Germinal center (tissue), 1 donor: ENCODE data around the gene ASPN.

Experiments
- DNase-seq: peaks from one replicate; pipeline ENCODE4 v3.0.0; 2012; ENCODE audit warnings: mixed read lengths, low spot score

The ASPN gene

GRCh38 chr9:92482329-92482728 is at the start of gene ASPN:
Gene ASPN (minus strand): TSS chr9:92482506.
- DNase-seq = no peak

- DNase-seq = no peak
Measured at GRCh38 chr9:92530893-92531292, 48.6 kb upstream of the ASPN start.

GRCh38 chr9:92529124-92529523 is 46.8 kb upstream of the ASPN start:
- DNase-seq = no peak

DNA sequence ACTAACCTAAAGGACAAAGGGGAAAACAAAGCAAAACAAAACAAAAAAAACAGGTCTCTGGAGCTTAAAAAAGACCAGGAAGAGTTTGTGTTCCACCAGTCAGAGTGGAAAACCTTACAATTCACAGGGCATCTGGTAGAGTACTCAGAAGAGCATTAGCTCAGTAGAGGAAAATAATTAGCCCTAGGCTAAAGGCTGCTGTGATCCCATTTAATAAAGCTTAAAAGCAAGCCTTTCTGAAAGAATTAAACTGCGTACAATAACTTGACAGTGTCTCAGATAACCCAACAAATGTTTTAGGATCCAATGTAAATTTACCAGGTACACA is 46.2 kb upstream of the ASPN start:
- no peak for DNase-seq

- DNase-seq = no peak
Measured at GRCh38 chr9:92527832-92528521, 45.7 kb upstream of the ASPN start.

GRCh38 chr9:92527291-92527828 is 45.1 kb upstream of the ASPN start:
- DNase-seq = no peak

- DNase-seq = no peak
Measured at GRCh38 chr9:92525306-92525705, 43.0 kb upstream of the ASPN start.

GRCh38 chr9:92524881-92525280 is 42.6 kb upstream of the ASPN start:
- no peak for DNase-seq

GRCh38 chr9:92522983-92523970 is 41.0 kb upstream of the ASPN start:
- no peak for DNase-seq

- DNase-seq = no peak
Measured at GRCh38 chr9:92520837-92521236, 38.5 kb upstream of the ASPN start.

DNA sequence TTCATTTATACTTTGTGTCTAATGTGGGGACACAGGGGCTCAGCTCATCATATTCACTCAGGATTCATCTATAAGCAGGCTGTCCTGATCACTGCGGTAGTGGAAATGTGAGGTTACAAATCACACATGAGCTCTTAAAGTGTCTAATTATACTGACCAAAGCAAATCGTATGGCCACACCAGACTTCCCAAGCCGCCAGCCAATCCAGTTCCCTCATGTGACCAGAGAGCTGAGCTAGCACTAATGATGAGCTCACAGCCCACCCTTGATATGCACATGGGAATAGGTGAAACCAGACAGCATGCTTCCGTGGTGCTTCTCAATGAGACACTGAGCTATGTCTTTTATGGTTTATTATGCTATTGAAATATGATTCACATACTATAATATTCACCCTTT is 35.9 kb upstream of the ASPN start:
- DNase-seq = no peak

DNA sequence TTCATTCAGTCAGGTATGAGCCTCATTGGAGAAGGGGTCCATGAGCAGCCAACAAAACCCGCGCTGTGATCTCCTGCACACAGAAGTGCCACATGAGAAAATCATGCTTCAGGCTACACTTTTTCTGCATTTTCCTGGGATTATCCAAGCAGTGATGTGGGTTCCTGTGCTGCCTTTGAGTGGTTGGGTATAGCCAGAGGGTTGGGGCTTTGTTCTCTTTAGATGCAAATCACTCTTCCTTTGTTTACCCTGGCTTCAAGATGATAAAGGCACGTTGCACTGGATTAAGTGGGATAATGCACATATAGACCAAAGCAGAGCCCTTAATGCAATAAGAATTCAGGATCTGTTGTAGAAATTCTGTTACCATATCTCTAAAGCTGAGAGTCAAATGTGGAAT is 34.7 kb upstream of the ASPN start:
- no peak for DNase-seq

- no peak for DNase-seq
Measured at GRCh38 chr9:92516521-92516920, 34.2 kb upstream of the ASPN start.

GRCh38 chr9:92514635-92515034 is 32.3 kb upstream of the ASPN start:
- DNase-seq = no peak

DNA sequence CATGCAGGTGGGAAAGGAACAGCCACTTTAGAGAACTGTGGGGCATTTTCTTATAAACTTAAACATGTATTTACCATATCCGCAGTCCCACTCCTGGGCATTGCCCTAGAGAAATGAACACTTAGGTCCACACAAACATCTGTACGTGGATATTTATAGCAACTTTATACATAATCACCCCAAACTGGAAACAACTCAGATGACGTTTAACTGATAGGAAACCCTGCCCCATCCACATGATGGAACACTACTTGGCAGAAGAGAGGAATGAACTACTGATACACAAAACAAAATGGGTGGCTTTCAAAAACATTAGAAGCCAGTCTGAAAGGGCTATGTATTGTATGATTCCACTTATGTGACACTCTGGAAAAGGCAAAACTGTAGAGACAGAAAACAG is 31.0 kb upstream of the ASPN start:
- DNase-seq = no peak

DNA sequence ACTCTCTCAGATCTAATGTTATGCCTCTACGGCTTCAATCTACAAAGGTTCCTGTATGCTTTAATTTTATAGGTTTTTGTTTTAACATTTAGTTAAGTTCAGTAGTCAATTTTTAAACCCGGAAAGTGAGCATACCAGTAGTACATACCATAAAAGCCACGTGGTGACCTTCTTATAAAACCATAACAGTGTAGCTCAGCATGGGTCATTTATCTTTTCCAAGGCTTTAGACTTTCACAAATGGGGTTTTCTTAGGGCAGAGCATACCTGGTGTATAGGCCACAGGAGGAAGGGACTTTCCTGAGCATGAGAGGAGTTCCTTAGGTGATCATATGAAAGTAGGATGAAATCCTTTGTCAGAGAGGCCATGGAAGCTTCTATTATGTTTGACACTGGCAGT is 30.3 kb upstream of the ASPN start:
- no peak for DNase-seq

DNA sequence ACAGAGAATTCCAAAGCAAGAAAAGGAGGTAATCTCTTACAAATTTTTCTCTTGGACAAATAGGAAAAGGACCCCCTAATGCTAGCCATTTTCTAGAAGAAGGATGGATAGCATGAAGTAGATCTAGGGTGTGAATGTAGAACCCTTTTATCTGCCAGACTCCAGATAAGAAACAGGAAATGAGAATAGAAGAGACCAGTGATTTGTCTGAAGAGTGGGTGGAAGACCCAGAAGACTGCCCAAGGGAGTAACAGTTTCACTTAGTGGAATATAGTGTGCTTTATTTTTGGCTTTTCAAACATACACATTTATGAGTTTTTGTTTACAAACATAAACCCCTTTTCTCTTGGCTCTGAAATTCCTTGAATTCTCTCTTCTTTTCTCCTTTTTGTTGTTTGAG is 28.4 kb upstream of the ASPN start:
- peak; percentile 16 for DNase-seq

- no peak for DNase-seq
Measured at GRCh38 chr9:92509050-92509449, 26.7 kb upstream of the ASPN start.

DNA sequence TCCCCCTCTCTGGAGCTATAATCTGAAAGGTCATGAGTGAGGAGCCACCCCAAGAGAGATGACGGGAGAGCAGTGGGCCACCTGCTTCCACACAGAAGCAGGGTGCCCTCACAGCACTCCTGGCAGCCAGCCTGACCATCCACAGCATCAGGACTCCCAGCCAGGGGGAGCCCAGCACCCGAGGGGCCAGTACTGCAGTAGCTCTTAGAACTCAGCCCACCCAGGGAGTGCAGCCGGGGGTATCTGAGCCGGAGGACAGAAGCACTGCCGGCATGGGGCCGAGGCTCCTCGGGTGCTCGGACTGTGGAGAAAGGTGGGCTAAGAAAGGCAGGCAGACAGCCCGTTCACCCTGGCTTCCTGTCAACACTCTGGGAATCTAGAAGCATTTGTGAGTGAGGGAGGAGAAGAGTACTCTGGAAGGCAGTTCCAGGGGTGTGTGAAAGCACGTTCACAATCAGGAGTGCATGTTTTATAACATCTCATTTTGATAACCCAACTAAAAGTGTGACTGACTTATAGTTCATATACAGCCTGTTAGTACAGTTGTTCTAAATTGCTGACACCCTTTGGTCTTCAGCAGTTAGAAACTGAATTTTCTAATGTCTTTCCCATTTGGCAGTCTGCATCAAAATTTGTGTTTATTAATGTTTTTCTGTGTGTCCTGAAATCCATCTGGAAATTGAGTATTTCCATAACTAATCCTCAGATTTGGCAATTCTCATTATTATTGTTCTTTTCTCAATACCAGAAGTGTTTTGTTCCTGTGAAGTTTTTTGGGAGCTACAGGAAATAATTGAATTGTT is 25.9 kb upstream of the ASPN start:
- no peak for DNase-seq

DNA sequence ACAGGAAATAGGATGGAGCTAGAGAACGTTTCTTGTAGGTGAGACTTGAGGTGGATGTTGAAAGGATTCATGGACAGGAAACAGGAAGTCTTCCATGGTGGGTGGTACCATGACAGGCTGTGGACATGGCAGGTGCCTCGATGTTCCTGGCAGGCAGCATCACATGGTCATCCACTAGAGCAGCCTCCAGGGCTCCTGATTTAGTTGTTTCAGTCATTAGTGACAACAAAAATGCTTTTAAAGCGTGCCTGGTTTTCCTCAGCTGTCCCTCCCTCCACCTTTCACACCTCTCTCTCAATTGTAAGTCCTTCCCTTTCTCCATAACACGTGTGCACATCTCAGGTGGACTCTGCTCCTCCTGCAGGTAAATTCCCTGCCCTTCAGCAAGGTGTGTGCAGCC is 25.2 kb upstream of the ASPN start:
- no peak for DNase-seq

- DNase-seq = no peak
Measured at GRCh38 chr9:92507005-92507404, 24.7 kb upstream of the ASPN start.

- DNase-seq = no peak
Measured at GRCh38 chr9:92506184-92506857, 24.0 kb upstream of the ASPN start.
